HG03439 (cell line): Measurements from ENCODE around the gene INTS6.

Source experiments
- ATAC-seq: cut with Tn5 transposase; IDR thresholded peaks from one replicate; pipeline ENCODE4 v1.9.1; 2021; ENCODE audit warnings: mild to moderate bottlenecking, moderate library complexity; ENCODE audit not compliant: unreplicated experiment

INTS6 gene

DNA sequence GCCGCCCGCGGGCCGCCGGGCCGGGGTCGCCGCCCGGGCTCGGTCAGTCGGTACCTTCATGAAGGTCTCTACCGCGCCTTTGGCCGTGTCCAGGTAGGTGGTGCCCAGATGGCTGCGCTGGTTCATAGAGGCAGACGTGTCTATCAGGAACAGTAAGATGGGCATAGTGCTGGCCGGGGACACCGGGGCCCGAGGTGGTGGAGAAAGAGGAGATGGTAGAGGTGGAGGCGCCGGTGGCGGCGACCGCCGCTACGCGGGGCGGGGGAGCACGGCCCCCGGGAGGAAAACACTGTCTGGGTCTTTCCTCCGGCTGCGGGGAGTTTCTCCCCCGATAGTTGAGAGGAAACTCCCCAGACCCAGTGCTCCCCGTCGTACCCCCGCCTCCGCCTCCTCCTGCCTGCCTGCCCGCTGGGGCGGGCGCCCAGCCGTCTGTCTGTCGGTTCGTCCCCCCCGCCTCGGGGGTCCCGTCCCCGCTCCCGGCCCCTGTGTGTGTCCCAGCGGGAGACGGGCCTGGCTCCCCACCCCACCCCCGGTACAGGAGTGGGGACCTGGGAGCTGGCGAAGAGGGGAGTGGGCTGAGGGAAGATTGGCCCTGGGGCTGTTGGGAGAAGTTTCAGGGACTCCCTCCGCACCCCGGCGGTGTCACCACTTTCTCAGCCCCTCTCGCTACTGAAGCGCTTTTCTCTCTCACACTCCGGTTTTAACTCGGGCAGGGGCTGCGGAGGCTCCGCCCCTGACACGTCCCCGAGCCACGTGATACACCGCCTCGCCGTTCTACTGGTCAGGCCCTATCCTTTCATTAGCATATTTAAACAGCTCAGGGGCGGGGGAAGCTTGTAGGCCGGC, at the start of gene INTS6:
TSS of gene INTS6 (minus strand) at position 676 of the 846 bp plus-strand sequence. CDS start at position 165, 511 bp downstream.
- ATAC-seq = peak; percentile 68

GRCh38 chr13:51502153-51502651, 49.4 kb upstream of the INTS6 start:
- ATAC-seq = peak; percentile 94

DNA sequence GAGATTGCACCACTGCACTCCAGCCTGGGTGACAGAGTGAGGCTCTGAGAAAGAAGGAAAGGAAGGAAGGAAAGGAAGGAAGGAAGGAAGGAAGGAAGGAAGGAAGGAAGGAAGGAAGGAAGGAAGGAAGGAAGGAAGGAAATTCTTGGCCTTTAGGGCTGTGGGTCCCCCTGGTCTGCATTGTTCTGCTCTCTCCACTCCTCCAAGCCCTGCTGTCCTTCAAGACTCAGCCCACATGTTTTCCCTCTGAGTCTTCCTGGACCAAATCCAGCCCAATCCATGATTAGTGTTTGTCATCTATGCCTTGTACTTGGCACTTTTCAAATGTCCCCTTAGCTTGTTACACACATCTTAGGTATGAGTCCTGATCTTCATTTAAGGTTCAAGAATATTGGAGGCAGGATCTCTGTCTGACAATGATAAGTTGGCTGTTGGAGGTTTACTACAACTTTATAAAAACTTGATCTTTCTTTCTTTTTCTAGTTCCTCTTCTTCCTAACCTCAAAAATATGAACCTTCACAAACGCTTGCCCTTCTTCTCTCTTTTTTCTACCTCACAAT, 48.8 kb upstream of the INTS6 start:
- ATAC-seq = peak; percentile 24

- ATAC-seq = no peak
Observed at GRCh38 chr13:51501096-51501495, 48.3 kb upstream of the INTS6 start.

- ATAC-seq = no peak
Observed at GRCh38 chr13:51500687-51501086, 47.9 kb upstream of the INTS6 start.

GRCh38 chr13:51499841-51500240, 47.0 kb upstream of the INTS6 start:
- no peak for ATAC-seq

- ATAC-seq = no peak
Observed at GRCh38 chr13:51495316-51495715, 42.5 kb upstream of the INTS6 start.

- ATAC-seq = no peak
Observed at GRCh38 chr13:51494156-51494555, 41.3 kb upstream of the INTS6 start.

GRCh38 chr13:51488212-51488611, 35.4 kb upstream of the INTS6 start:
- ATAC-seq = no peak

- ATAC-seq = no peak
Observed at GRCh38 chr13:51481656-51482055, 28.8 kb upstream of the INTS6 start.

DNA sequence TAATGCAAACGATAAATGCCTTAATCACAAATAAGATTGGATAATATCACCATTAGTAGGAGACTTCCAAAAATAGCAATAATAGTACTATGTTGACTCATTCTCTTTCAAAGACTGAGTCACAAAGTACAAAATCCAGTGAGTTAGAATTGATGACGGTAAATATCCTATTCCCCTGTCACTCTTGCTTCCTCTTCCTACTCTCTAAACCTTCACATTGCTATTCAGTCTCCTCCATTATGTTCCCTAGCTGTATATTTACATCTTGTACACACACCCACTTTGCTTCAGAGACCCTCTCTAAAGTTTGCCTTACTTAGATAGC, 26.3 kb upstream of the INTS6 start:
- no peak for ATAC-seq

GRCh38 chr13:51478418-51479198, 25.8 kb upstream of the INTS6 start:
- no peak for ATAC-seq

GRCh38 chr13:51477653-51478324, 25.0 kb upstream of the INTS6 start:
- ATAC-seq = no peak

- ATAC-seq = no peak
Observed at GRCh38 chr13:51477149-51477548, 24.3 kb upstream of the INTS6 start.

- no peak for ATAC-seq
Observed at GRCh38 chr13:51475727-51476501, 23.1 kb upstream of the INTS6 start.

DNA sequence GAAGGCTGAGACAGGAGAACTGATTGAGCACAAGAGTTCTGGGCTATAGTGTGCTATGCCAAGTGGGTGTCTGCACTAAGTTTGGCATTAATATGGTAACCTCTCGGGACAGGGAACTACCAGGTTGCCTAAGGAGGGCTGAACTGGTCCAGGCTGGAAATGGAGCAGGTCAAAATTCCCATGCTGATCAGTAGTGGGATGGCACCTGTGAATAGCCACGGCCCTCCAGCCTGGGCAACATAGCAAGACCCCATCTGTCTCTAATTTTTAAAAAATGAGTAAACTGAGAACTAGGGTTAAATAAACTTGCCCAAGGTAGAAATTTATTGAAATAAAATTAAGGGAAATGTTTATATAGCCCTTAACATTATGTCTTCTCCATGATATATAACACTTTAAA, 17.0 kb upstream of the INTS6 start:
- no peak for ATAC-seq

DNA sequence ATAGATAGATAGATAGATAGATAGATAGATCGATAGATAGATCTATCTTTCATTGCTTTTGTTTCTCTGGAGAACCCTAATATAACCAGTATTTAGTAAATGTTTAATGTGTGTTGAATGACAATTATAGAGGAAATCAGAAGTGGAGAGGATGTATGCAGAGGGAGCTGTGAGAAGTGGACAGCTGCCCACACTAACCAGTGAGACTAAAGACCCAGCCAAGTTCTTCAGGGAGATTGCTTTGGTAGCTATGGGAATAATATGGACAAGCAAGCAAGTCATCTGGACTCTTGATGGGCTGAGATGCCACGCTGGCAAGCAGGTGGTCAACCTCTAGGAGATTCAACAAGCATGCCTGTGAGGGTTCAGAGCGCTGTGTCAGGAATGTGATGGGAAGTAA, 14.9 kb upstream of the INTS6 start:
- ATAC-seq = no peak

DNA sequence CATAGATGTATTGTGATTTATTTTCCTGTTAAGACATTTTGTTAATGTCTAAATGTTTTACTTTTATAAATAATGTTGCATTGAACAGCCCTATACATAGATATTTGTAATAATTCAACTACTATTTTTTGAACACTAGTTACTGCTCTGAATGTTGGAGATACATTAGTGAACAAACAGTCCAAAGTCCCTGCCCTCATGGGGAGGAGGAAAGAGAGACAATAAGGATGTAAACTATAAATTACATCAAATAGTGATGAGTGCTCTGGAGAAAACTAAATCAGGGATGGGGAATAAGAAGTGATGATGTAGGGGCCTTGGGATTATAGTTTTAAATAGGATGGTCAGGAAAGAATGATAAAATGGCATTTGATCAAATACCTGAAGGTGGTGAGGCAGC, 12.3 kb upstream of the INTS6 start:
- ATAC-seq = no peak

DNA sequence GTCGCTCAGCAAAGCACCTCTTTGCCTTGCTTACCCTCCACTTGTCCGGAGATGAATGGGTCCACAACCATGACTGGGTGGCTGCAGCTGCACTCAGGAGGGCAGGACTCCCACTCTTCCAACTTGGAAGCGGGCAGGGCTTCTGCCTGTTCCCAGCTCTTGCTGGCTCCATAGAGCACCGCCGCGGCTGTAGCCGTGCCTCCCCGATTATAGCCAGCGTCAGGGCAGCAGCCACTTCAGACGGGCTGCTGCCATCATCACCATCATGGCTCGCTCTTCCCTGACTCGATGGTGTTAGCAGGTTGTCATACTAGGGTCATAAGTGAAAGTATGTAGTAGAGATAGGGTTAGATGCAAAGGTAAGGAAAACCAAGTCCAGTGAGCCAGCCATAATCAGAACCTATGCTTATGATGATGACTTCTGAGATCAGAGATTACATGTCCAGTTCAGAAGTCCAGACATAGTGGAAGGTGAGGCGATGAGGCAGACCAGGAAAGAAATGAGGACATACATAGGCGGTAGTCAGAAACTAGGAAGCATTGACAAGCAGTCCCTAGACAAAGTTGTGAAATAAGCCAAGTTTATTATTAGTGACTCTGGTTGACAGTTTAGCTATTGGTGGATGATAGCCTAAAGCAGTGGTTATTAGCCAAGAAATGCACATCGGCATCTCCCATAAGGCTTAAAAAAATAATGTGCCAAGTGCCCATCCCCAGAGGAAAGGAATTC, 4.4 kb upstream of the INTS6 start:
- ATAC-seq = no peak

DNA sequence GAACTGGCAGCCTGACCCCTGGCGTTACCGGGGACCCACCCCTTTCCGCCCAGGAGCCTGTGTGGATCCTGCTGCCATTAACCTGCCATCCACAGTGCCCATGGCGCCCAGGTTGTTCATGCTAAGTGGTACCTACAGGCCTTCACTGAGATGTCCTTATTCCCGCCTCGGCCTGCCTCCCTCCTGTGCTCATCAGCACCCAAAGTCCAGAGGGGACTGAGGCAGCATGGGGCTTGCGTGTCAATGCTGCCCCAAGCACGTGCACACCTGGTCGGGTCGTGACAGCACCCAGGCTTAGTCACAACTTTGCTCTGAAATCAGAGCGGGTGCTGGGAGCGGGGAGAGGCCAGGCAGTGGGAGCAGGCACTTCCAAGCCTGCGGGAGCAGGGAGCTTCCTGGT, 3.7 kb upstream of the INTS6 start:
- no peak for ATAC-seq
